Measurements from ENCODE around the gene ARV1. TPM values are rescaled to one million over a fixed set of nuclear protein-coding genes. Genes with fewer than 3 reads are reported as not detected.
"Not testable (repeated sequence)": the region's sequence is repeated elsewhere in the genome, so short reads cannot be mapped to it uniquely, and the experiment has no call there.

ARV1 gene
- total RNA-seq, 1 experiment from 2014 or later = 4.0 TPM

GRCh38 chr1:231046730-231047395, 68.0 kb downstream of the ARV1 start:
- no TSS peak for BruUV-seq (replicated peaks)
- TF ChIP-seq EZH2phosphoT487 (IDR thresholded peaks at IDR 0.05; ENCODE audit: borderline replicate concordance) = no peak
- no peak for TF ChIP-seq YY1 (IDR thresholded peaks at IDR 0.05; ENCODE audit: extremely low read depth, insufficient replicate concordance, low read depth, low read length)
- RAD21 ChIA-PET (ENCODE audit: low non-redundant PET in 1 of 2, low total read pairs in 2 of 2, uncharacterized antibody in 2 of 2, unreplicated experiment in 2 of 2) = no interaction called here
- Histone ChIP-seq H3K36me3 (ENCODE audit: control insufficient read depth in 1 of 2, insufficient read depth in 2 of 2, low read length in 2 of 2) (no peaks in the 10 kb centered on the region), H3K4me1 (ENCODE audit: control insufficient read depth in 1 of 2, insufficient read depth in 2 of 2, low read length in 2 of 2) (no peaks in the 10 kb centered on the region), H3K27me3 (ENCODE audit: insufficient read depth, low read length) (peaks cover 8% of the 10 kb centered on the region), H3K9me2 (ENCODE audit: insufficient read depth) (no peaks in the 10 kb centered on the region), H4K20me1 (ENCODE audit: insufficient read depth) (no peaks in the 10 kb centered on the region), H3K9ac (ENCODE audit: low read length) (no peak overlapping the region), H3K4me2 (ENCODE audit: low read length) (no peak overlapping the region), H3K79me2 (ENCODE audit: insufficient read depth, low read length) (no peaks in the 10 kb centered on the region), H3K27ac (ENCODE audit: low read depth, low read length) (no peak overlapping the region), H3K9me3 (ENCODE audit: control insufficient read depth in 1 of 2, insufficient read depth in 1 of 2, low read depth in 1 of 2, low read length in 2 of 2) (peaks cover 6 to 9% of the 10 kb centered on the region in 2 experiments; a peak in 1 of 4 replicates), H2AFZ (ENCODE audit: low read depth, low read length, poor library complexity, severe bottlenecking) (no peak overlapping the region), H3K4me3 (replicated peaks in 1 of 2; ENCODE audit: low read depth in 1 of 2, low read length in 2 of 2) (no peak overlapping the region)
- CTCF ChIA-PET = no interaction called here
- ATAC-seq (no peak), DNase-seq (ENCODE audit: low read depth, low spot score) (no peak)
- intact Hi-C loops (cut with micrococcal nuclease) = no loop called here
- POLR2A ChIA-PET = no interaction called here

GRCh38 chr1:231047529-231047928, 68.6 kb downstream of the ARV1 start:
- RAD21 ChIA-PET (ENCODE audit: low non-redundant PET in 1 of 2, low total read pairs in 2 of 2, uncharacterized antibody in 2 of 2, unreplicated experiment in 2 of 2); CTCF ChIA-PET; BruUV-seq (replicated peaks): not testable (repeated sequence)

GRCh38 chr1:231048419-231048818, 69.5 kb downstream of the ARV1 start:
- POLR2A ChIA-PET = not testable (repeated sequence)

More at GRCh38 chr1:231047529-231047928, 68.6 kb downstream of the ARV1 start:
- intact Hi-C loops (cut with micrococcal nuclease); H2AFZ ChIP-seq (ENCODE audit: low read depth, low read length, poor library complexity, severe bottlenecking); H3K4me1 ChIP-seq (ENCODE audit: control insufficient read depth in 1 of 2, insufficient read depth in 2 of 2, low read length in 2 of 2); H3K4me2 ChIP-seq (ENCODE audit: low read length); DNase-seq (ENCODE audit: low read depth, low spot score); H3K9ac ChIP-seq (ENCODE audit: low read length); POLR2A ChIA-PET; H3K36me3 ChIP-seq (ENCODE audit: control insufficient read depth in 1 of 2, insufficient read depth in 2 of 2, low read length in 2 of 2); H3K4me3 ChIP-seq (replicated peaks in 1 of 2; ENCODE audit: low read depth in 1 of 2, low read length in 2 of 2); H3K79me2 ChIP-seq (ENCODE audit: insufficient read depth, low read length); H3K9me3 ChIP-seq (ENCODE audit: control insufficient read depth in 1 of 2, insufficient read depth in 1 of 2, low read depth in 1 of 2, low read length in 2 of 2); H3K27ac ChIP-seq (ENCODE audit: low read depth, low read length); H3K27me3 ChIP-seq (ENCODE audit: insufficient read depth, low read length); H3K9me2 ChIP-seq (ENCODE audit: insufficient read depth); ATAC-seq; H4K20me1 ChIP-seq (ENCODE audit: insufficient read depth): not testable (repeated sequence)

More at GRCh38 chr1:231048419-231048818, 69.5 kb downstream of the ARV1 start:
- H3K4me1 ChIP-seq (ENCODE audit: control insufficient read depth in 1 of 2, insufficient read depth in 2 of 2, low read length in 2 of 2); intact Hi-C loops (cut with micrococcal nuclease); H3K9me2 ChIP-seq (ENCODE audit: insufficient read depth); RAD21 ChIA-PET (ENCODE audit: low non-redundant PET in 1 of 2, low total read pairs in 2 of 2, uncharacterized antibody in 2 of 2, unreplicated experiment in 2 of 2); H3K27me3 ChIP-seq (ENCODE audit: insufficient read depth, low read length); H3K27ac ChIP-seq (ENCODE audit: low read depth, low read length); H3K36me3 ChIP-seq (ENCODE audit: control insufficient read depth in 1 of 2, insufficient read depth in 2 of 2, low read length in 2 of 2); H3K9me3 ChIP-seq (ENCODE audit: control insufficient read depth in 1 of 2, insufficient read depth in 1 of 2, low read depth in 1 of 2, low read length in 2 of 2); H3K79me2 ChIP-seq (ENCODE audit: insufficient read depth, low read length); CTCF ChIA-PET; H3K4me2 ChIP-seq (ENCODE audit: low read length); H3K4me3 ChIP-seq (replicated peaks in 1 of 2; ENCODE audit: low read depth in 1 of 2, low read length in 2 of 2); DNase-seq (ENCODE audit: low read depth, low spot score); BruUV-seq (replicated peaks); ATAC-seq; H4K20me1 ChIP-seq (ENCODE audit: insufficient read depth); H2AFZ ChIP-seq (ENCODE audit: low read depth, low read length, poor library complexity, severe bottlenecking); H3K9ac ChIP-seq (ENCODE audit: low read length): not testable (repeated sequence)

Measured in HCT116 (cell line).